ENCODE results near the gene FOXQ1. TPM values are rescaled to one million over a fixed set of nuclear protein-coding genes. Genes with fewer than 3 reads are reported as not detected.

Gene FOXQ1
- total and polyA plus RNA-seq, 2 of the 13 experiments (the other 11 are each of a cell fraction or from before 2014, with no cell fraction given), result 35.2 to 39.8 TPM

DNA sequence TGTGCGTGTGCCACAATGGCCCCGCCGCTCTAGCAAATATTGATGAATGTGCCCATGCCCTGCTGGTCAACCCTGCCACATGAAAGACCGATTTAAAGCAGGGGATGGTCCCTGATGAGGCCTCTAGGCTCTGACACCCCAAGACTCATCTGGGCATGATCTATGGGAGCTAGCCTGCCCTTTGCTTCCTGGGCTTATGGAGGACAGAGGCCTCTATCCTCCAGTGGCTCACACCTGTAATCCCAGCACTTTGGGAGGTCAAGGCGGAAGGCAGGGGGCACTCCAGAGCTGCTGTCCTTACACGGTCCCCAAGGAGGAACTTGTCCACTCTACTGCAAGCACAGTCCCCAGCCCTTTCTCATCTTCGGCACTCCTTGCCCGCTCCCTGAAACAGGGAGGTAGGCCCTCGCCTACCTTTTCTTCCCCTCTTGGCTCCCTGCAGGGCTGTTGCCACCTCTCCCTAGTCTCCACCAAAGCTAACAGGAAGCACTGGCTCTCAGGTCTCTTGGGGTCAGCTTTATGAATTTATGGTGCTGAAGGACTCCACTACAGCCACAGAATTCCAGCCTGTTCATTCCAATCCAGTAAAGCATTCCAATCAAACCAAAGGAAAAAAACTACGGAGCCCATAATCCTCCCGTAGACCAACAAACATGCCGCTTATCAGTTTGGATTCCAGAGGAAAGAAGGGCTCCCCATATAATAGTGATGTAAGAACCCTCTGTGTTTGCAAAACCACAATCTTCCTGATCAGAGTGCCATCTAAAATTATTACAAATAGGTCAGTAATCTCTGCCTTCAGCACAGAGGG lies 48.7 kb upstream of the FOXQ1 start (continued):
- TF ChIP-seq, protein P1, sequence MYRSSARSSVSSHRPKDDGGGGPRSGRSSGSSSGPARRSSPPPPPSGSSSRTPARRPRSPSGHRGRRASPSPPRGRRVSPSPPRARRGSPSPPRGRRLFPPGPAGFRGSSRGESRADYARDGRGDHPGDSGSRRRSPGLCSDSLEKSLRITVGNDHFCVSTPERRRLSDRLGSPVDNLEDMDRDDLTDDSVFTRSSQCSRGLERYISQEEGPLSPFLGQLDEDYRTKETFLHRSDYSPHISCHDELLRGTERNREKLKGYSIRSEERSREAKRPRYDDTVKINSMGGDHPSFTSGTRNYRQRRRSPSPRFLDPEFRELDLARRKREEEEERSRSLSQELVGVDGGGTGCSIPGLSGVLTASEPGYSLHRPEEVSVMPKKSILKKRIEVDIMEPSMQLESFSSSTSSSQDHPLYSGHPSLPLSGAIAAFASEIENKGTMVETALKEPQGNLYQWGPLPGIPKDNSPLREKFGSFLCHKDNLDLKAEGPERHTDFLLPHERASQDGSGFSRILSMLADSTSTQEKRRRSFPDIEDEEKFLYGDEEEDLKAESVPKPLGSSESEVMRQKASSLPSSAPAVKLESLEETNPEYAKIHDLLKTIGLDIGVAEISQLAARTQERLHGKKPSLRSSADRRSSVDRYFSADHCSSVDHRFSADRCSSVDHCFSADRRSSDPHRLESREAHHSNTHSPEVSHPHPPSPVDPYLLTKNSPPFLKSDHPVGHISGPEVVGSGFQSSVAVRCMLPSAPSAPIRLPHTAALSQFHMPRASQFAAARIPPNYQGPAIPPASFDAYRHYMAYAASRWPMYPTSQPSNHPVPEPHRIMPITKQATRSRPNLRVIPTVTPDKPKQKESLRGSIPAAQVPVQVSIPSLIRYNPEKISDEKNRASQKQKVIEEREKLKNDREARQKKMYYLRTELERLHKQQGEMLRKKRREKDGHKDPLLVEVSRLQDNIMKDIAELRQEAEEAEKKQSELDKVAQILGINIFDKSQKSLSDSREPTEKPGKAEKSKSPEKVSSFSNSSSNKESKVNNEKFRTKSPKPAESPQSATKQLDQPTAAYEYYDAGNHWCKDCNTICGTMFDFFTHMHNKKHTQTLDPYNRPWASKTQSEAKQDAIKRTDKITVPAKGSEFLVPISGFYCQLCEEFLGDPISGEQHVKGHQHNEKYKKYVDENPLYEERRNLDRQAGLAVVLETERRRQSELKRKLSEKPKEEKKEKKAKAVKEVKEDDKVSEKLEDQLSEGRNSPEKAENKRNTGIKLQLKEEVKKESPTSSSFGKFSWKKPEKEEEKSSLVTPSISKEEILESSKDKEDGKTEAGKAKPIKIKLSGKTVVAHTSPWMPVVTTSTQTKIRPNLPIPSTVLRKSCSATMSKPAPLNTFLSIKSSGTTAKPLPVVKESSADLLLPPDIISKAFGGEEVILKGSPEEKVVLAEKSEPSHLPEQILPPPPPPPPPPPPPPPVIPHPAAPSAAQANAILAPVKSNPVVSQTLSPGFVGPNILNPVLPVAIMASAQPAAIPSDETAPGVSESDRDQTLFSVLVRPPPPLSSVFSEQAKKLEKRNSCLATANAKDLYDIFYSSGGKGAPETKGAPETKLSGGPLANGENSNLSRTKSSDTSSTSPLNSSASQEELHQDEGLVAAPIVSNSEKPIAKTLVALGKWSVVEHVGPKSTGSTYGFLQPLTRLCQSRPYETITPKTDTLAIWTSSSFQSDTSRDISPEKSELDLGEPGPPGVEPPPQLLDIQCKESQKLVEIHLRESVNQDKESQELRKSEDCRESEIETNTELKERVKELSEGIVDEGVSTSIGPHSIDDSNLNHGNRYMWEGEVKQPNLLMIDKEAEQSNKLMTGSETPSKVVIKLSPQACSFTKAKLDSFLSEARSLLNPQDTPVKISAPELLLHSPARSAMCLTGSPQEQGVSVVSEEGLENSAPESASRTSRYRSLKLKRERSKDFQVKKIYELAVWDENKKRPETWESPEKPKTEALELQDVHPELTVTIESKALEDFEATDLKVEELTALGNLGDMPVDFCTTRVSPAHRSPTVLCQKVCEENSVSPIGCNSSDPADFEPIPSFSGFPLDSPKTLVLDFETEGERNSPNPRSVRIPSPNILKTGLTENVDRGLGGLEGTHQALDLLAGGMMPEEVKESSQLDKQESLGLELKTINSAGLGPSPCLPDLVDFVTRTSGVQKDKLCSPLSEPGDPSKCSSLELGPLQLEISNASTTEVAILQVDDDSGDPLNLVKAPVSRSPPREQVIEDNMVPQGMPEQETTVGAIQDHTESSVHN (CRISPR knock-in tag; IDR thresholded peaks at IDR 0.05), result no peak
- TF ChIP-seq HNRNPH1 (optimal IDR thresholded peaks at IDR 0.05; ENCODE audit: low read depth, low read length), result no peak
- no peak for TF ChIP-seq REL (CRISPR knock-in tag; conservative IDR thresholded peaks at IDR 0.05)
- no peak for TF ChIP-seq SIN3A (IDR thresholded peaks at IDR 0.05; ENCODE audit: borderline replicate concordance, low read depth, low read length)
- TF ChIP-seq, protein P2, sequence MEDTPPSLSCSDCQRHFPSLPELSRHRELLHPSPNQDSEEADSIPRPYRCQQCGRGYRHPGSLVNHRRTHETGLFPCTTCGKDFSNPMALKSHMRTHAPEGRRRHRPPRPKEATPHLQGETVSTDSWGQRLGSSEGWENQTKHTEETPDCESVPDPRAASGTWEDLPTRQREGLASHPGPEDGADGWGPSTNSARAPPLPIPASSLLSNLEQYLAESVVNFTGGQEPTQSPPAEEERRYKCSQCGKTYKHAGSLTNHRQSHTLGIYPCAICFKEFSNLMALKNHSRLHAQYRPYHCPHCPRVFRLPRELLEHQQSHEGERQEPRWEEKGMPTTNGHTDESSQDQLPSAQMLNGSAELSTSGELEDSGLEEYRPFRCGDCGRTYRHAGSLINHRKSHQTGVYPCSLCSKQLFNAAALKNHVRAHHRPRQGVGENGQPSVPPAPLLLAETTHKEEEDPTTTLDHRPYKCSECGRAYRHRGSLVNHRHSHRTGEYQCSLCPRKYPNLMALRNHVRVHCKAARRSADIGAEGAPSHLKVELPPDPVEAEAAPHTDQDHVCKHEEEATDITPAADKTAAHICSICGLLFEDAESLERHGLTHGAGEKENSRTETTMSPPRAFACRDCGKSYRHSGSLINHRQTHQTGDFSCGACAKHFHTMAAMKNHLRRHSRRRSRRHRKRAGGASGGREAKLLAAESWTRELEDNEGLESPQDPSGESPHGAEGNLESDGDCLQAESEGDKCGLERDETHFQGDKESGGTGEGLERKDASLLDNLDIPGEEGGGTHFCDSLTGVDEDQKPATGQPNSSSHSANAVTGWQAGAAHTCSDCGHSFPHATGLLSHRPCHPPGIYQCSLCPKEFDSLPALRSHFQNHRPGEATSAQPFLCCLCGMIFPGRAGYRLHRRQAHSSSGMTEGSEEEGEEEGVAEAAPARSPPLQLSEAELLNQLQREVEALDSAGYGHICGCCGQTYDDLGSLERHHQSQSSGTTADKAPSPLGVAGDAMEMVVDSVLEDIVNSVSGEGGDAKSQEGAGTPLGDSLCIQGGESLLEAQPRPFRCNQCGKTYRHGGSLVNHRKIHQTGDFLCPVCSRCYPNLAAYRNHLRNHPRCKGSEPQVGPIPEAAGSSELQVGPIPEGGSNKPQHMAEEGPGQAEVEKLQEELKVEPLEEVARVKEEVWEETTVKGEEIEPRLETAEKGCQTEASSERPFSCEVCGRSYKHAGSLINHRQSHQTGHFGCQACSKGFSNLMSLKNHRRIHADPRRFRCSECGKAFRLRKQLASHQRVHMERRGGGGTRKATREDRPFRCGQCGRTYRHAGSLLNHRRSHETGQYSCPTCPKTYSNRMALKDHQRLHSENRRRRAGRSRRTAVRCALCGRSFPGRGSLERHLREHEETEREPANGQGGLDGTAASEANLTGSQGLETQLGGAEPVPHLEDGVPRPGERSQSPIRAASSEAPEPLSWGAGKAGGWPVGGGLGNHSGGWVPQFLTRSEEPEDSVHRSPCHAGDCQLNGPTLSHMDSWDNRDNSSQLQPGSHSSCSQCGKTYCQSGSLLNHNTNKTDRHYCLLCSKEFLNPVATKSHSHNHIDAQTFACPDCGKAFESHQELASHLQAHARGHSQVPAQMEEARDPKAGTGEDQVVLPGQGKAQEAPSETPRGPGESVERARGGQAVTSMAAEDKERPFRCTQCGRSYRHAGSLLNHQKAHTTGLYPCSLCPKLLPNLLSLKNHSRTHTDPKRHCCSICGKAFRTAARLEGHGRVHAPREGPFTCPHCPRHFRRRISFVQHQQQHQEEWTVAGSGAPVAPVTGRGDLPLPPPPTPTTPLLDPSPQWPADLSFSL (CRISPR knock-in tag; IDR thresholded peaks at IDR 0.05), result no peak
- TF ChIP-seq POLR2AphosphoS2 (IDR thresholded peaks at IDR 0.05; ENCODE audit: low read depth, low read length), result no peak
- no peak for TF ChIP-seq ZSCAN22 (CRISPR knock-in tag; IDR thresholded peaks at IDR 0.05)
- no peak for TF ChIP-seq RORA (CRISPR knock-in tag; IDR thresholded peaks at IDR 0.05)
- TF ChIP-seq SSRP1 (CRISPR knock-in tag; IDR thresholded peaks at IDR 0.05), result peak; percentile 92
- no peak for TF ChIP-seq ZNF75D (CRISPR knock-in tag; IDR thresholded peaks at IDR 0.05; ENCODE audit: borderline replicate concordance)
- no peak for TF ChIP-seq TCF7L2 (IDR thresholded peaks at IDR 0.05; ENCODE audit: low read depth, low read length)
- TF ChIP-seq ZNF781 (CRISPR knock-in tag; IDR thresholded peaks at IDR 0.05; ENCODE audit: borderline replicate concordance, not compliant biosample characterization), result no peak
- TF ChIP-seq ZNF282 (IDR thresholded peaks at IDR 0.05; ENCODE audit: partially characterized antibody), result no peak
